Tibial artery (tissue), 4 donors: ENCODE results near the gene FBXO34.
"Not testable (repeated sequence)": the region's sequence is repeated elsewhere in the genome, so short reads cannot be mapped to it uniquely, and the experiment has no call there.

Source experiments
- DNase-seq, 2 donors: peaks; one replicate each; pipeline ENCODE4 v3.0.0-alpha.2; 2019
- H3K27ac ChIP-seq, 2 donors: fragments of 200-600 bp; sonication (generic) in 1 of 2; 1 replicate in 1 of 2; 2 replicates in 1 of 2; pipeline ENCODE4 v1.5.1; 2018 to 2019; ENCODE audit warnings: mild to moderate bottlenecking in 1 of 2
- H3K27me3 ChIP-seq, 2 donors: fragments of 200-600 bp; sonication (generic) in 1 of 2; one replicate each; pipeline versions ENCODE4 v1.5.1 to v1.6.0; 2016 to 2019
- H3K36me3 ChIP-seq, 3 donors: fragments of 200-600 bp; sonication (generic) in 2 of 3; one replicate each; pipeline ENCODE4 v1.5.1; 2016 to 2019; ENCODE audit warnings: mild to moderate bottlenecking in 2 of 3
- H3K4me1 ChIP-seq, 4 donors: fragments of 200-600 bp; sonication (generic) in 2 of 4; 1 replicate in 3 of 4; 2 replicates in 1 of 4; pipeline ENCODE4 v1.5.1; 2016 to 2019
- H3K4me3 ChIP-seq, 2 donors: fragments of 200-600 bp; sonication (generic) in 1 of 2; 1 replicate in 1 of 2; 2 replicates in 1 of 2; pipeline ENCODE4 v1.5.1; 2018 to 2019; ENCODE audit warnings: mild to moderate bottlenecking in 2 of 2
- H3K9me3 ChIP-seq, 3 donors: fragments of 200-600 bp; sonication (generic) in 1 of 3; one replicate each; pipeline ENCODE4 v1.5.1; 2016 to 2019
- intact Hi-C: fragments of 100-400 bp; cut with DNase I; formaldehyde crosslinking; loops from one replicate; pipeline ENCODE4 v1.15.0; 2023; ENCODE audit warnings: low total_unique reads
- TF ChIP-seq, protein P1 (sequence below), 2 experiments: fragments of 200-600 bp in 1 of 2; fragments of 450-650 bp in 1 of 2; IDR thresholded peaks; one replicate each; pipeline ENCODE4 v1.5.1; 2017 to 2019; ENCODE audit warnings: antibody characterized with exemption in 2 of 2, mild to moderate bottlenecking in 1 of 2, moderate library complexity in 1 of 2

FBXO34 gene

DNA sequence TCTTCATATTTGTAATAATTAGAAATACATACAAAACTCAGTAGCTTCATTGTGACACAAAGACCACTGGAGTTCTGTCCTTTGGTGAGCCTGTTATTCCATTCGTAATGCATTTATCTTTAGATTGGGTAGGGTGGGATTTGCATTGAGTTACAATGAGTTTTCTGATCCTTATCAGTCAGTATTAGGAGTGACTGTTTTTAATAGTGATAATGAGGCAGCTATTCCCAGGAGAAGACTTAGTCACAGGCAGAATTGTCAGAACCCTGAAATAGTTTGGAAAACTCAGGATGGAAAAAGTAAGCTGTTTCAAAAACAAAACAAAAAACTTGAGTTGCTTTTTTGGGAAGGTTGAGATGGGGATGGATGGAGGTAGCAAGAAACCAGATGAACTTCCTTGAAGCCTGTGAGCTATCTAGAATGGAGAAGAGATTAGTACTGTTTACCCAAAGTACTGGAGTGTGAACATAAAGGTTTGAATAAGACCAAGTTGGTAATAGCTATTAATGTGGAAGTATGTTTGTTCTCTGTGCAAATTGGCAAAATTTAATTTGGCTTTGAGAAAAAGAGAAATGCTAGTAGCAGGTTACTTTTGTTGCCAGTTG lies 38.6 kb downstream of the FBXO34 start:
- no peak for DNase-seq
- Histone ChIP-seq H3K4me1 (peaks cover 0 to 30% (median 10%) of the 10 kb centered on the region in 4 donors), H3K27ac (peak overlapping the region in 1 of 2 donors; percentile 6), H3K4me3 (no peak overlapping the region), H3K9me3 (peaks cover 0 to 9% (median 5%) of the 10 kb centered on the region in 3 donors), H3K27me3 (no peaks in the 10 kb centered on the region), H3K36me3 (peaks cover 0 to 7% (median 3%) of the 10 kb centered on the region in 3 donors)
- TF ChIP-seq, protein P1, sequence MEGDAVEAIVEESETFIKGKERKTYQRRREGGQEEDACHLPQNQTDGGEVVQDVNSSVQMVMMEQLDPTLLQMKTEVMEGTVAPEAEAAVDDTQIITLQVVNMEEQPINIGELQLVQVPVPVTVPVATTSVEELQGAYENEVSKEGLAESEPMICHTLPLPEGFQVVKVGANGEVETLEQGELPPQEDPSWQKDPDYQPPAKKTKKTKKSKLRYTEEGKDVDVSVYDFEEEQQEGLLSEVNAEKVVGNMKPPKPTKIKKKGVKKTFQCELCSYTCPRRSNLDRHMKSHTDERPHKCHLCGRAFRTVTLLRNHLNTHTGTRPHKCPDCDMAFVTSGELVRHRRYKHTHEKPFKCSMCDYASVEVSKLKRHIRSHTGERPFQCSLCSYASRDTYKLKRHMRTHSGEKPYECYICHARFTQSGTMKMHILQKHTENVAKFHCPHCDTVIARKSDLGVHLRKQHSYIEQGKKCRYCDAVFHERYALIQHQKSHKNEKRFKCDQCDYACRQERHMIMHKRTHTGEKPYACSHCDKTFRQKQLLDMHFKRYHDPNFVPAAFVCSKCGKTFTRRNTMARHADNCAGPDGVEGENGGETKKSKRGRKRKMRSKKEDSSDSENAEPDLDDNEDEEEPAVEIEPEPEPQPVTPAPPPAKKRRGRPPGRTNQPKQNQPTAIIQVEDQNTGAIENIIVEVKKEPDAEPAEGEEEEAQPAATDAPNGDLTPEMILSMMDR (IDR thresholded peaks at IDR 0.05), result no peak
- intact Hi-C loops, result no loop called here

DNA sequence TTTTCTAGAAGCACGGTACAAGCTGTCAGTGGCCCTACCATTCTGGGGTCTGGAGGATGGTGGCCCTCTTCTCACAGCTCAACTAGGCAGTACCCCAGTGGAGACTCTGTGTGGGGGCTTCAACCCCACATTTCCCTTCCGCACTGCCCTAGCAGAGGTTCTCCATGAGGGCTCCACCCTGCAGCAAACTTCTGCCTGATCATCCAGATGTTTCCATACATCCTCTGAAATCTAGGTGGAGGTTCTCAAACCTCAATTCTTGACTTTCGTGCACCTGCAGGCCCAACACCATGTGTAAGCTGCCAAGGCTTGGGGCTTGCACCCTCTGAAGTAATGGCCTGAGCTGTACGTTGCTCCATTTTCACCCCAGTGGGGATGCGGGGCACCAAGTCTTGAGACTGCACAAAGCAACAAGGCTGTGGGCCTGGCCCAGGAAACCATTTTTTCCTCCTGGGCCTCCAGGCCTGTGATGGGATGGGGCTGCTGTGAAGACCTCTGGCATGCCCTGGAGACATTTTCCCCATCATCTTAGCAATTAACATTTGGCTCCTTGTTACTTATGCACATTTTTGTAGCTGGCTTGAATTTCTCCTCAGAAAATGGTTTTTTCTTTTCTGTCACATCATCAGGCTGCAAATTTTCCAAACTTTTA lies 41.3 kb downstream of the FBXO34 start:
- DNase-seq, H3K9me3 ChIP-seq, H3K27me3 ChIP-seq, H3K27ac ChIP-seq, intact Hi-C loops, H3K4me3 ChIP-seq: not testable (repeated sequence)
- peaks cover 3 to 14% (median 6%) of the 10 kb centered on the region in 3 donors for H3K36me3 ChIP-seq
- peaks cover 0 to 30% (median 10%) of the 10 kb centered on the region in 4 donors for H3K4me1 ChIP-seq

- H3K36me3 ChIP-seq, result peaks cover 3 to 14% (median 6%) of the 10 kb centered on the region in 3 donors
- peaks cover 0 to 9% (median 5%) of the 10 kb centered on the region in 3 donors for H3K9me3 ChIP-seq
- H3K4me1 ChIP-seq, result peaks cover 0 to 28% (median 10%) of the 10 kb centered on the region in 4 donors
- TF ChIP-seq, protein P1 (IDR thresholded peaks at IDR 0.05), result no peak
- no peak for DNase-seq
- intact Hi-C loops, result no loop called here
- no peaks in the 10 kb centered on the region for H3K27me3 ChIP-seq
- H3K4me3 ChIP-seq, result no peak overlapping the region
- H3K27ac ChIP-seq, result no peak overlapping the region
Measured at GRCh38 chr14:55313480-55313879, 42.3 kb downstream of the FBXO34 start.

DNA sequence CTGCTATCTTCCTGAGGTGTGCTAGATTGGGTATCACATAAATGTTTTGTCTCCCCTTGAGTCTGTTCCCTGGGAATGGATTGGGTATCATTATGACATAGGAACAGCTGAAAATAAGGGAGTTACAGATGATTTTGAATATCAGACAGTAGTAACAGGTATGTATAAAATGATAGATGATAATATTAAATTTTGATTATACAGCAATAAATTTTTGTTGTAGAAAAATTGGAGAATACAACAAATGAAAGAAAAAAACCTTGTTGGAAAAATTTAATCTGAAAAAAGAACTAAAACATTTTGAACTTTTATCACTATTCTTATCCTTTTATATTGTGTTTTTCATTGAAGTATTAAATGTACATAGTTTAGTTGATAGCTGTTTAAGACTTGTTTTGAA lies 43.2 kb downstream of the FBXO34 start:
- intact Hi-C loops, result no loop called here
- no peak overlapping the region for H3K4me3 ChIP-seq
- H3K27ac ChIP-seq, result no peak overlapping the region
- H3K36me3 ChIP-seq, result peaks cover 3 to 14% (median 6%) of the 10 kb centered on the region in 3 donors
- DNase-seq, result no peak
- peaks cover 0 to 9% (median 5%) of the 10 kb centered on the region in 3 donors for H3K9me3 ChIP-seq
- H3K27me3 ChIP-seq, result no peaks in the 10 kb centered on the region
- H3K4me1 ChIP-seq, result peaks cover 0 to 19% (median 7%) of the 10 kb centered on the region in 4 donors
- TF ChIP-seq, protein P1 (IDR thresholded peaks at IDR 0.05), result no peak

- H3K9me3 ChIP-seq, result peaks cover 0 to 9% (median 5%) of the 10 kb centered on the region in 3 donors
- H3K4me3 ChIP-seq, result no peak overlapping the region
- peaks cover 3 to 14% (median 6%) of the 10 kb centered on the region in 3 donors for H3K36me3 ChIP-seq
- H3K27ac ChIP-seq, result no peak overlapping the region
- no peak for DNase-seq
- H3K4me1 ChIP-seq, result no peaks in the 10 kb centered on the region
- intact Hi-C loops, result no loop called here
- H3K27me3 ChIP-seq, result no peaks in the 10 kb centered on the region
- TF ChIP-seq, protein P1 (IDR thresholded peaks at IDR 0.05), result no peak
Measured at GRCh38 chr14:55316564-55316963, 45.3 kb downstream of the FBXO34 start.
